DMS 273 (cell line): ENCODE data around the gene SELENOT.

Experiments used
- DNase-seq: peaks from one replicate; lab custom pipeline; 2025; ENCODE audit not compliant: unreplicated experiment; lab: John Stamatoyannopoulos, UW

The SELENOT gene

GRCh38 chr3:150607267-150608065 is 4.3 kb downstream of the SELENOT start:
- no peak for DNase-seq

- no peak for DNase-seq
Measured at GRCh38 chr3:150609988-150610387, 6.9 kb downstream of the SELENOT start.

GRCh38 chr3:150610785-150611184 is 7.7 kb downstream of the SELENOT start:
- DNase-seq = no peak

- DNase-seq = no peak
Measured at GRCh38 chr3:150611666-150612065, 8.5 kb downstream of the SELENOT start.

- no peak for DNase-seq
Measured at GRCh38 chr3:150612494-150612893, 9.4 kb downstream of the SELENOT start.

GRCh38 chr3:150613034-150613433 is 9.9 kb downstream of the SELENOT start:
- no peak for DNase-seq

GRCh38 chr3:150613709-150614480 is 10.8 kb downstream of the SELENOT start:
- DNase-seq = no peak

GRCh38 chr3:150620002-150620689 is 17.0 kb downstream of the SELENOT start:
- DNase-seq = no peak

GRCh38 chr3:150622955-150623354 is 19.8 kb downstream of the SELENOT start:
- peak; percentile 61 for DNase-seq

- DNase-seq = no peak
Measured at GRCh38 chr3:150623945-150624344, 20.8 kb downstream of the SELENOT start.

GRCh38 chr3:150626148-150626930 is 23.2 kb downstream of the SELENOT start:
- DNase-seq = no peak

GRCh38 chr3:150627557-150627956 is 24.4 kb downstream of the SELENOT start:
- peak; percentile 88 for DNase-seq

GRCh38 chr3:150631515-150632221 is 28.5 kb downstream of the SELENOT start:
- no peak for DNase-seq

- DNase-seq = no peak
Measured at GRCh38 chr3:150635076-150635475, 32.0 kb downstream of the SELENOT start.

GRCh38 chr3:150635526-150635925 is 32.4 kb downstream of the SELENOT start:
- no peak for DNase-seq

- DNase-seq = no peak
Measured at GRCh38 chr3:150636258-150636657, 33.1 kb downstream of the SELENOT start.

GRCh38 chr3:150639262-150639661 is 36.1 kb downstream of the SELENOT start:
- no peak for DNase-seq

GRCh38 chr3:150640256-150640655 is 37.1 kb downstream of the SELENOT start:
- DNase-seq = no peak

- no peak for DNase-seq
Measured at GRCh38 chr3:150653110-150653561, 50.0 kb downstream of the SELENOT start.

GRCh38 chr3:150656316-150656715 is 53.2 kb downstream of the SELENOT start:
- DNase-seq = no peak
